Natural killer cell (primary cell): Measurements from ENCODE around the gene BRS3. TPM values are rescaled to one million over a fixed set of nuclear protein-coding genes. Genes with fewer than 3 reads are reported as not detected.

ENCODE experiments used
- ATAC-seq, 3 donors: fragments of 150-1000 bp in 2 of 3; fragments of 200-7000 bp in 1 of 3; cut with Tn5 transposase; 1 replicate in 1 of 3; 2 replicates in 2 of 3; pipeline ENCODE4 v1.10.0; 2021; ENCODE audit warnings: mild to moderate bottlenecking in 2 of 3, moderate library complexity in 2 of 3
- DNase-seq, 2 donors: peaks; one replicate each; pipeline versions ENCODE4 v3.0.0 to v3.0.0-alpha.2; 2013 to 2021; ENCODE audit warnings: mixed read lengths in 1 of 2
- H3K27ac ChIP-seq: one replicate; pipeline ENCODE4 v1.5.1; 2013; ENCODE audit warnings: mild to moderate bottlenecking, low read length
- H3K27me3 ChIP-seq: one replicate; pipeline ENCODE4 v1.6.1; 2013; ENCODE audit warnings: low read length; ENCODE audit not compliant: control insufficient read depth, insufficient read depth
- H3K36me3 ChIP-seq: one replicate; pipeline ENCODE4 v1.6.1; 2013; ENCODE audit warnings: low read length; ENCODE audit not compliant: control insufficient read depth, insufficient read depth
- H3K4me1 ChIP-seq: one replicate; pipeline ENCODE4 v1.6.1; 2013; ENCODE audit warnings: low read length; ENCODE audit not compliant: control insufficient read depth, insufficient read depth
- H3K4me3 ChIP-seq: one replicate; pipeline ENCODE4 v1.5.1; 2013; ENCODE audit warnings: low read length
- H3K9me3 ChIP-seq: one replicate; pipeline ENCODE4 v1.6.1; 2013; ENCODE audit warnings: low read length; ENCODE audit not compliant: control insufficient read depth, insufficient read depth
- H3K27ac Mint-ChIP-seq, 2 donors: one replicate each; pipeline ENCODE4 v1.8.0; 2022; ENCODE audit warnings: mild to moderate bottlenecking in 2 of 2, mixed read lengths in 2 of 2, moderate library complexity in 1 of 2
- H3K27me3 Mint-ChIP-seq, 2 donors: one replicate each; pipeline ENCODE4 v1.8.0; 2022; ENCODE audit warnings: low read depth in 2 of 2, mixed read lengths in 2 of 2
- H3K36me3 Mint-ChIP-seq: one replicate; pipeline ENCODE4 v1.8.0; 2022; ENCODE audit warnings: mixed read lengths
- H3K4me1 Mint-ChIP-seq, 2 donors: one replicate each; pipeline ENCODE4 v1.8.0; 2022; ENCODE audit warnings: mixed read lengths in 2 of 2
- H3K4me3 Mint-ChIP-seq: one replicate; pipeline ENCODE4 v1.8.0; 2022; ENCODE audit warnings: mild to moderate bottlenecking, moderate library complexity, mixed read lengths
- H3K9me3 Mint-ChIP-seq, 2 donors: one replicate each; pipeline ENCODE4 v1.8.0; 2022; ENCODE audit warnings: mixed read lengths in 2 of 2
- CTCF ChIP-seq: fragments of 200-600 bp; IDR thresholded peaks from one replicate; pipeline ENCODE4 v1.8.0; 2022; ENCODE audit warnings: antibody characterized with exemption
- WGBS: methylation state at CpG from one replicate; pipeline ENCODE4 v1.1.7; 2013; ENCODE audit warnings: missing lambda C conversion rate; ENCODE audit not compliant: insufficient coverage; 5-methylcytosine and 5-hydroxymethylcytosine counted together
- intact Hi-C: fragments of 100-400 bp; cut with micrococcal nuclease; formaldehyde crosslinking; loops from one replicate; pipeline ENCODE4 v1.14.2; 2022
- total RNA-seq, 4 donors: library from RNA; stranded (reverse); fragments of 120-200 nt in 1 of 4; gene quantifications; one replicate each; pipeline versions ENCODE4 v1.2.3 to v1.2.4, GENCODE V29; 2013 to 2022

The BRS3 gene
- total RNA-seq, 3 donors from 2014 or later (not counting 1 experiment from before 2014, with no cell fraction given): not detected

- whole genome bisulfite sequencing: 100% methylated on average over 1 of the region's 3 CpGs
- ATAC-seq (no peak), DNase-seq (no peak)
- peaks cover 2 to 10% of the 10 kb centered on the region in 2 donors for H3K27me3 Mint-ChIP-seq
- no peaks in the 10 kb centered on the region for H3K36me3 Mint-ChIP-seq
- Histone ChIP-seq H3K4me1 (no peaks in the 10 kb centered on the region), H3K9me3 (peaks cover 2% of the 10 kb centered on the region), H3K36me3 (no peaks in the 10 kb centered on the region), H3K4me3 (no peak overlapping the region), H3K27me3 (no peaks in the 10 kb centered on the region), H3K27ac (no peak overlapping the region)
- H3K4me1 Mint-ChIP-seq: no peaks in the 10 kb centered on the region
- no peak for TF ChIP-seq CTCF
- no peak overlapping the region for H3K27ac Mint-ChIP-seq
- no peak overlapping the region for H3K4me3 Mint-ChIP-seq
- no peaks in the 10 kb centered on the region for H3K9me3 Mint-ChIP-seq
- intact Hi-C loops: no loop called here
Measured at GRCh38 chrX:136475236-136475635, 12.5 kb upstream of the BRS3 start.

GRCh38 chrX:136476501-136476900 lies 11.2 kb upstream of the BRS3 start:
- Histone ChIP-seq H3K27me3 (no peaks in the 10 kb centered on the region), H3K4me3 (no peak overlapping the region), H3K9me3 (peaks cover 2% of the 10 kb centered on the region), H3K36me3 (no peaks in the 10 kb centered on the region), H3K4me1 (no peaks in the 10 kb centered on the region), H3K27ac (no peak overlapping the region)
- DNase-seq (no peak), ATAC-seq (no peak)
- H3K4me3 Mint-ChIP-seq: no peak overlapping the region
- TF ChIP-seq CTCF: no peak
- H3K36me3 Mint-ChIP-seq: no peaks in the 10 kb centered on the region
- H3K4me1 Mint-ChIP-seq: no peaks in the 10 kb centered on the region
- no CpG with 5 or more reads among the region's 2 CpGs for WGBS
- H3K27ac Mint-ChIP-seq: no peak overlapping the region
- H3K27me3 Mint-ChIP-seq: peaks cover 2 to 17% of the 10 kb centered on the region in 2 donors
- no peaks in the 10 kb centered on the region for H3K9me3 Mint-ChIP-seq
- intact Hi-C loops: no loop called here

- intact Hi-C loops: no loop called here
- H3K27ac ChIP-seq: no peak overlapping the region
- TF ChIP-seq CTCF: no peak
- no peaks in the 10 kb centered on the region for H3K4me1 Mint-ChIP-seq
- peaks cover 2 to 17% of the 10 kb centered on the region in 2 donors for H3K27me3 Mint-ChIP-seq
- DNase-seq (no peak), ATAC-seq (no peak)
- WGBS: 83% methylated on average over 2 of the region's 2 CpGs
- H3K4me3 ChIP-seq: no peak overlapping the region
- H3K27me3 ChIP-seq: no peaks in the 10 kb centered on the region
- no peaks in the 10 kb centered on the region for H3K36me3 ChIP-seq
- no peaks in the 10 kb centered on the region for H3K36me3 Mint-ChIP-seq
- no peak overlapping the region for H3K4me3 Mint-ChIP-seq
- peaks cover 2% of the 10 kb centered on the region for H3K9me3 ChIP-seq
- no peaks in the 10 kb centered on the region for H3K9me3 Mint-ChIP-seq
- H3K4me1 ChIP-seq: no peaks in the 10 kb centered on the region
- H3K27ac Mint-ChIP-seq: no peak overlapping the region
Measured at GRCh38 chrX:136477026-136477425, 10.7 kb upstream of the BRS3 start.

- H3K27me3 Mint-ChIP-seq: peaks cover 2 to 41% of the 10 kb centered on the region in 2 donors
- H3K4me1 ChIP-seq: no peaks in the 10 kb centered on the region
- H3K27ac Mint-ChIP-seq: no peak overlapping the region
- DNase-seq: no peak
- no peak overlapping the region for H3K27ac ChIP-seq
- no peaks in the 10 kb centered on the region for H3K4me1 Mint-ChIP-seq
- WGBS: 90% methylated on average over 1 of the region's 4 CpGs
- no peaks in the 10 kb centered on the region for H3K36me3 Mint-ChIP-seq
- no peak overlapping the region for H3K4me3 Mint-ChIP-seq
- TF ChIP-seq CTCF: no peak
- no peak overlapping the region for H3K4me3 ChIP-seq
- H3K9me3 ChIP-seq: no peaks in the 10 kb centered on the region
- ATAC-seq: no peak
- no peaks in the 10 kb centered on the region for H3K36me3 ChIP-seq
- no peaks in the 10 kb centered on the region for H3K27me3 ChIP-seq
- H3K9me3 Mint-ChIP-seq: no peaks in the 10 kb centered on the region
- intact Hi-C loops: no loop called here
Measured at GRCh38 chrX:136480383-136480782, 7.4 kb upstream of the BRS3 start.
